IMR-90 (cell line): Measurements from ENCODE around the gene RETREG1. TPM values are rescaled to one million over a fixed set of nuclear protein-coding genes. Genes with fewer than 3 reads are reported as not detected.

Experiments used
- ATAC-seq: fragments of 200-7000 bp; cut with Tn5 transposase; 2 replicates; pipeline ENCODE4 v1.9.1; 2020; ENCODE audit warnings: low read depth, mild to moderate bottlenecking, moderate library complexity
- BruUV-seq: library from RNA; stranded (reverse); fragments of 400-500 nt; replicated peaks from 2 replicates; lab custom pipeline; 2021; lab: Mats Ljungman, UMichigan
- CTCF ChIA-PET: fragments of 300-600 bp; formaldehyde crosslinking; extraction: SDS; loops from one replicate; lab custom pipeline; 2021; ENCODE audit warnings: antibody characterized with exemption; lab: Yijun Ruan, JAX
- POLR2A ChIA-PET: fragments of 300-600 bp; sonication (Branson Sonifier 250); formaldehyde crosslinking; loops from one replicate; lab custom pipeline; 2022; ENCODE audit warnings: antibody characterized with exemption; ENCODE audit not compliant: unreplicated experiment; lab: Charles Lee
- DNase-seq: peaks from one replicate; pipeline ENCODE4 v3.0.0; 2013
- H2AFZ ChIP-seq: replicated peaks from 2 replicates; pipeline ENCODE3; 2013; ENCODE audit warnings: low read length, mild to moderate bottlenecking; ENCODE audit not compliant: poor library complexity
- H2AK5ac ChIP-seq: 2 replicates; pipeline ENCODE4 v1.6.1; 2013; ENCODE audit warnings: low read depth, low read length, inconsistent platforms
- H2AK9ac ChIP-seq: replicated peaks from 2 replicates; pipeline ENCODE3; 2013; ENCODE audit warnings: mild to moderate bottlenecking, low read depth, low read length, moderate library complexity; ENCODE audit not compliant: poor library complexity
- H2BK120ac ChIP-seq: 2 replicates; pipeline ENCODE4 v1.6.1; 2013; ENCODE audit warnings: low read depth, low read length, inconsistent platforms
- H2BK15ac ChIP-seq: 3 replicates; pipeline ENCODE4 v1.6.1; 2013; ENCODE audit warnings: low read depth, low read length, inconsistent platforms
- H2BK20ac ChIP-seq: 2 replicates; pipeline ENCODE4 v1.6.1; 2013; ENCODE audit warnings: low read depth, mild to moderate bottlenecking, inconsistent platforms, low read length, moderate library complexity
- H2BK5ac ChIP-seq: 2 replicates; pipeline ENCODE4 v1.6.1; 2013; ENCODE audit warnings: mild to moderate bottlenecking, low read depth, low read length, inconsistent platforms; ENCODE audit not compliant: poor library complexity, severe bottlenecking
- H3K14ac ChIP-seq: replicated peaks from 2 replicates; pipeline ENCODE4 v1.6.1; 2013; ENCODE audit warnings: low read depth, low read length, inconsistent platforms
- H3K18ac ChIP-seq: 2 replicates; pipeline ENCODE4 v1.6.1; 2013; ENCODE audit warnings: low read depth, low read length, control low read depth
- H3K23ac ChIP-seq: 2 replicates; pipeline ENCODE4 v1.6.1; 2013; ENCODE audit warnings: low read depth, low read length, inconsistent platforms
- H3K27ac ChIP-seq: 2 replicates; pipeline ENCODE4 v1.5.1; 2013; ENCODE audit warnings: mild to moderate bottlenecking, control low read depth, low read length; ENCODE audit not compliant: insufficient read depth
- H3K27me3 ChIP-seq: 2 replicates; pipeline ENCODE4 v1.6.1; 2013; ENCODE audit warnings: low read length; ENCODE audit not compliant: control insufficient read depth, insufficient read depth
- H3K36me3 ChIP-seq: 2 replicates; pipeline ENCODE4 v1.6.1; 2013; ENCODE audit warnings: low read length, mixed read lengths; ENCODE audit not compliant: control insufficient read depth, insufficient read depth
- H3K4ac ChIP-seq: 2 replicates; pipeline ENCODE4 v1.6.1; 2013; ENCODE audit warnings: low read depth, low read length, inconsistent platforms
- H3K4me1 ChIP-seq: 2 replicates; pipeline ENCODE4 v1.6.1; 2013; ENCODE audit warnings: low read length, mixed read lengths; ENCODE audit not compliant: control insufficient read depth, insufficient read depth
- H3K4me2 ChIP-seq: 2 replicates; pipeline ENCODE4 v1.6.1; 2013; ENCODE audit warnings: low read depth, mild to moderate bottlenecking, control low read depth, low read length, moderate library complexity
- H3K4me3 ChIP-seq: 2 replicates; pipeline ENCODE4 v1.5.1; 2013; ENCODE audit warnings: low read depth, mild to moderate bottlenecking, control low read depth, low read length, moderate library complexity; ENCODE audit not compliant: insufficient read depth
- H3K56ac ChIP-seq: 2 replicates; pipeline ENCODE4 v1.6.1; 2013; ENCODE audit warnings: low read length, inconsistent platforms; ENCODE audit not compliant: insufficient read depth; ENCODE audit errors: extremely low read depth
- H3K79me1 ChIP-seq, 2 experiments: 2 replicates each; pipeline ENCODE4 v1.6.1; 2013; ENCODE audit warnings: low read length in 2 of 2, inconsistent platforms in 1 of 2, low read depth in 1 of 2
- H3K9ac ChIP-seq: 2 replicates; pipeline ENCODE4 v1.6.1; 2013; ENCODE audit warnings: low read depth, low read length, control low read depth
- H3K9me1 ChIP-seq: 2 replicates; pipeline ENCODE4 v1.6.1; 2013; ENCODE audit warnings: low read length, inconsistent platforms; ENCODE audit not compliant: insufficient read depth
- H3K9me3 ChIP-seq: 2 replicates; pipeline ENCODE4 v1.6.1; 2013; ENCODE audit warnings: low read length; ENCODE audit not compliant: control insufficient read depth, insufficient read depth
- H4K20me1 ChIP-seq: 2 replicates; pipeline ENCODE4 v1.6.1; 2013; ENCODE audit warnings: low read length, inconsistent platforms; ENCODE audit not compliant: insufficient read depth
- H4K5ac ChIP-seq: 2 replicates; pipeline ENCODE4 v1.6.1; 2013; ENCODE audit warnings: mild to moderate bottlenecking, low read depth, low read length, control low read depth
- H4K8ac ChIP-seq, 2 experiments: 2 replicates each; pipeline ENCODE4 v1.6.1; 2013; ENCODE audit warnings: low read depth in 2 of 2, low read length in 2 of 2, control low read depth in 1 of 2, inconsistent platforms in 1 of 2
- H4K91ac ChIP-seq: 2 replicates; pipeline ENCODE4 v1.6.1; 2013; ENCODE audit warnings: low read depth, low read length, inconsistent platforms; ENCODE audit not compliant: insufficient read depth
- BHLHE40 ChIP-seq: fragments of 150-350 bp; IDR thresholded peaks from 2 replicates; pipeline ENCODE4 v1.6.1; 2016; ENCODE audit warnings: mild to moderate bottlenecking, low read depth, low read length
- CEBPB ChIP-seq: IDR thresholded peaks from 2 replicates; pipeline ENCODE4 v1.6.1; 2012; ENCODE audit warnings: low read depth, low read length, improper control_type of control experiment
- CHD1 ChIP-seq: IDR thresholded peaks from 2 replicates; pipeline ENCODE4 v1.6.1; 2012; ENCODE audit warnings: low read depth, low read length, improper control_type of control experiment
- FOS ChIP-seq: fragments of 150-350 bp; IDR thresholded peaks from 2 replicates; pipeline ENCODE4 v1.6.1; 2016; ENCODE audit warnings: low read depth, low read length
- MAFK ChIP-seq: IDR thresholded peaks from 2 replicates; pipeline ENCODE4 v1.6.1; 2012; ENCODE audit warnings: low read depth, low read length, improper control_type of control experiment
- MAZ ChIP-seq: IDR thresholded peaks from 2 replicates; pipeline ENCODE4 v1.6.1; 2012; ENCODE audit warnings: low read depth, mild to moderate bottlenecking, low read length, improper control_type of control experiment, moderate library complexity, borderline replicate concordance
- MXI1 ChIP-seq: IDR thresholded peaks from 2 replicates; pipeline ENCODE4 v1.6.1; 2012; ENCODE audit warnings: low read depth, mild to moderate bottlenecking, low read length, moderate library complexity, borderline replicate concordance
- NFE2L2 ChIP-seq: fragments of 150-350 bp; IDR thresholded peaks from 2 replicates; pipeline ENCODE4 v1.6.1; 2016; ENCODE audit warnings: low read depth, mild to moderate bottlenecking, low read length
- POLR2A ChIP-seq: IDR thresholded peaks from 2 replicates; pipeline ENCODE4 v1.6.1; 2012; ENCODE audit warnings: mild to moderate bottlenecking, low read depth, low read length
- RAD21 ChIP-seq: IDR thresholded peaks from 2 replicates; pipeline ENCODE4 v1.6.1; 2012; ENCODE audit warnings: low read length, improper control_type of control experiment
- RCOR1 ChIP-seq: IDR thresholded peaks from 2 replicates; pipeline ENCODE4 v1.6.1; 2012; ENCODE audit warnings: mild to moderate bottlenecking, low read length, improper control_type of control experiment; ENCODE audit not compliant: insufficient replicate concordance
- RFX5 ChIP-seq: IDR thresholded peaks from 2 replicates; pipeline ENCODE4 v1.8.0; 2012; ENCODE audit warnings: low read depth, mild to moderate bottlenecking, low read length, moderate library complexity
- SMC3 ChIP-seq: fragments of 150-350 bp; IDR thresholded peaks from 2 replicates; pipeline ENCODE4 v1.6.1; 2016; ENCODE audit warnings: low read depth, mild to moderate bottlenecking, antibody characterized with exemption, low read length, moderate library complexity
- WGBS, 2 experiments: methylation state at CpG; one replicate each; pipeline versions ENCODE4 v1.1.5 to v1.1.7; 2013; ENCODE audit warnings: missing lambda C conversion rate in 2 of 2; ENCODE audit not compliant: insufficient read length in 1 of 2; ENCODE audit errors: extremely low coverage in 2 of 2; 5-methylcytosine and 5-hydroxymethylcytosine counted together
- dilution Hi-C: fragments of 300-500 bp; cut with HindIII; formaldehyde crosslinking; loops from one replicate; pipeline ENCODE4 v1.14.3; 2018; ENCODE audit warnings: low sequenced_read_pairs; ENCODE audit not compliant: unreplicated experiment
- in situ Hi-C: fragments of 300-500 bp; cut with MboI; formaldehyde crosslinking; loops from 3 replicates; pipeline ENCODE4 v1.14.3; 2019; ENCODE audit warnings: low sequenced_read_pairs, inconsistent platforms, mixed read lengths
- intact Hi-C: fragments of 100-400 bp; cut with micrococcal nuclease; formaldehyde crosslinking; loops from 2 replicates; pipeline ENCODE4 v1.10.0; 2022
- polyA plus RNA-seq, 3 experiments: library from polyadenylated mRNA; depleted of rRNA; stranded (reverse); fragments of >200 nt; gene quantifications; 2 replicates each; pipeline ENCODE4 v1.2.3, GENCODE V29; 2012; ENCODE audit warnings: low replicate concordance in 1 of 3
- total RNA-seq: library from RNA; depleted of rRNA; stranded (reverse); fragments of >200 nt; gene quantifications from 2 replicates; pipeline ENCODE4 v1.2.3, GENCODE V29; 2012
- TF ChIP-seq, protein P1 (sequence below): conservative IDR thresholded peaks from 2 replicates; pipeline ENCODE4 v1.5.1; 2012; ENCODE audit warnings: mild to moderate bottlenecking, low read depth, low read length, improper control_type of control experiment
- TF ChIP-seq, protein P2 (sequence below): fragments of 150-350 bp; IDR thresholded peaks from 2 replicates; pipeline ENCODE4 v1.6.1; 2017; ENCODE audit warnings: mild to moderate bottlenecking, antibody characterized with exemption, low read length, low read depth
- TF ChIP-seq, protein P3 (sequence below): fragments of 150-350 bp; IDR thresholded peaks from 2 replicates; pipeline ENCODE4 v1.6.1; 2016; ENCODE audit warnings: low read depth, mild to moderate bottlenecking, low read length, moderate library complexity, borderline replicate concordance

The RETREG1 gene
- total and polyA plus RNA-seq, 2 of the 4 experiments (the other 2 are of a cell fraction), result not detected

DNA sequence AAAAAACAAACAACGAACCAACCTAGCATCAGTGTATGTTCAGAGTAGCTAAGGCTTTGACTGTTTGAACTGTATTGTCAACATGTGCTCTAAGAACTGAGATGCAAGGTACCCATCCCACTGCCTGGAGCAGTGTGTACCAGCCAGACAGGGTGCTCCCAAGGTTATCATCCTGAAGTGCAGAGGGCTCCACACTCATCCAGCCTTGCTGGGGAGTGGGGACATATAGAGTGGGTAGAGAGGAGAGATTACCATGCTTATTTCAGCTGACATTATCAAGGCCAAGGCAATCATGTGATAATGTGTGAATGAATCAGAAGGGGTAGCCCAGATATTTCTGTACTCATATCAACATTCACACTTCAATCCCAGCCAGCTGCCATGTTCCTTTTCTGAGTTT is 82.5 kb downstream of the RETREG1 start:
- BruUV-seq, result no TSS peak
- ATAC-seq (no peak), DNase-seq (no peak)
- CTCF ChIA-PET, result no interaction called here
- H3K27ac ChIP-seq, result no peak overlapping the region
- no CpG with 5 or more reads among the region's 1 CpG for WGBS, 2 experiments
- no peak overlapping the region for H3K23ac ChIP-seq
- H3K9me3 ChIP-seq, result no peaks in the 10 kb centered on the region
- no peaks in the 10 kb centered on the region for H3K4me1 ChIP-seq
- intact Hi-C loops (no loop called here), dilution Hi-C loops (no loop called here), in situ Hi-C loops (no loop called here)
- no peak overlapping the region for H3K4me3 ChIP-seq
- peaks cover 22% of the 10 kb centered on the region for H3K27me3 ChIP-seq
- peaks cover 7% of the 10 kb centered on the region; the same call in 1 of the 2 replicates for H3K9me1 ChIP-seq
- no peak overlapping the region for H4K91ac ChIP-seq
- no peak overlapping the region for H4K8ac ChIP-seq
- no peak overlapping the region for H3K56ac ChIP-seq
- H2BK120ac ChIP-seq, result no peak overlapping the region
- no peak overlapping the region for H3K9ac ChIP-seq
- H3K14ac ChIP-seq, result no peak overlapping the region
- no peak overlapping the region for H4K5ac ChIP-seq
- H2AK9ac ChIP-seq, result no peak overlapping the region
- H2BK5ac ChIP-seq, result no peak overlapping the region
- no peaks in the 10 kb centered on the region for H4K20me1 ChIP-seq
- no peak overlapping the region for H2AFZ ChIP-seq
- no peak overlapping the region for H3K4ac ChIP-seq
- H2AK5ac ChIP-seq, result no peak overlapping the region
- H3K4me2 ChIP-seq, result no peak overlapping the region
- no peaks in the 10 kb centered on the region for H3K36me3 ChIP-seq
- H2BK20ac ChIP-seq, result no peak overlapping the region
- POLR2A ChIA-PET, result no interaction called here
- no peak overlapping the region for H3K18ac ChIP-seq
- H3K79me1 ChIP-seq, result no peaks in the 10 kb centered on the region
- no peak overlapping the region for H2BK15ac ChIP-seq
- TF ChIP-seq, protein P1, sequence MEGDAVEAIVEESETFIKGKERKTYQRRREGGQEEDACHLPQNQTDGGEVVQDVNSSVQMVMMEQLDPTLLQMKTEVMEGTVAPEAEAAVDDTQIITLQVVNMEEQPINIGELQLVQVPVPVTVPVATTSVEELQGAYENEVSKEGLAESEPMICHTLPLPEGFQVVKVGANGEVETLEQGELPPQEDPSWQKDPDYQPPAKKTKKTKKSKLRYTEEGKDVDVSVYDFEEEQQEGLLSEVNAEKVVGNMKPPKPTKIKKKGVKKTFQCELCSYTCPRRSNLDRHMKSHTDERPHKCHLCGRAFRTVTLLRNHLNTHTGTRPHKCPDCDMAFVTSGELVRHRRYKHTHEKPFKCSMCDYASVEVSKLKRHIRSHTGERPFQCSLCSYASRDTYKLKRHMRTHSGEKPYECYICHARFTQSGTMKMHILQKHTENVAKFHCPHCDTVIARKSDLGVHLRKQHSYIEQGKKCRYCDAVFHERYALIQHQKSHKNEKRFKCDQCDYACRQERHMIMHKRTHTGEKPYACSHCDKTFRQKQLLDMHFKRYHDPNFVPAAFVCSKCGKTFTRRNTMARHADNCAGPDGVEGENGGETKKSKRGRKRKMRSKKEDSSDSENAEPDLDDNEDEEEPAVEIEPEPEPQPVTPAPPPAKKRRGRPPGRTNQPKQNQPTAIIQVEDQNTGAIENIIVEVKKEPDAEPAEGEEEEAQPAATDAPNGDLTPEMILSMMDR, result no peak
- TF ChIP-seq RCOR1, result no peak
- no peak for TF ChIP-seq POLR2A
- TF ChIP-seq FOS, result no peak
- no peak for TF ChIP-seq MAFK
- no peak for TF ChIP-seq CEBPB
- TF ChIP-seq, protein P2, sequence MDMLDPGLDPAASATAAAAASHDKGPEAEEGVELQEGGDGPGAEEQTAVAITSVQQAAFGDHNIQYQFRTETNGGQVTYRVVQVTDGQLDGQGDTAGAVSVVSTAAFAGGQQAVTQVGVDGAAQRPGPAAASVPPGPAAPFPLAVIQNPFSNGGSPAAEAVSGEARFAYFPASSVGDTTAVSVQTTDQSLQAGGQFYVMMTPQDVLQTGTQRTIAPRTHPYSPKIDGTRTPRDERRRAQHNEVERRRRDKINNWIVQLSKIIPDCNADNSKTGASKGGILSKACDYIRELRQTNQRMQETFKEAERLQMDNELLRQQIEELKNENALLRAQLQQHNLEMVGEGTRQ, result no peak
- TF ChIP-seq SMC3, result no peak
- no peak for TF ChIP-seq BHLHE40
- no peak for TF ChIP-seq MAZ
- TF ChIP-seq CHD1, result no peak
- TF ChIP-seq RAD21, result no peak
- TF ChIP-seq NFE2L2, result no peak
- no peak for TF ChIP-seq MXI1
- TF ChIP-seq, protein P3, sequence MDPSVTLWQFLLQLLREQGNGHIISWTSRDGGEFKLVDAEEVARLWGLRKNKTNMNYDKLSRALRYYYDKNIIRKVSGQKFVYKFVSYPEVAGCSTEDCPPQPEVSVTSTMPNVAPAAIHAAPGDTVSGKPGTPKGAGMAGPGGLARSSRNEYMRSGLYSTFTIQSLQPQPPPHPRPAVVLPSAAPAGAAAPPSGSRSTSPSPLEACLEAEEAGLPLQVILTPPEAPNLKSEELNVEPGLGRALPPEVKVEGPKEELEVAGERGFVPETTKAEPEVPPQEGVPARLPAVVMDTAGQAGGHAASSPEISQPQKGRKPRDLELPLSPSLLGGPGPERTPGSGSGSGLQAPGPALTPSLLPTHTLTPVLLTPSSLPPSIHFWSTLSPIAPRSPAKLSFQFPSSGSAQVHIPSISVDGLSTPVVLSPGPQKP, result no peak
- TF ChIP-seq RFX5, result no peak
